Fibroblast of gingiva (primary cell): Measurements from ENCODE around the gene ZNF557.
A peak's percentile ranks its signal among the peaks of the same experiment; 100 is the strongest.

Source experiments
- DNase-seq: peaks from one replicate; pipeline ENCODE4 v3.0.0-alpha.2; 2011; ENCODE audit warnings: low read depth

Gene ZNF557

GRCh38 chr19:7076151-7076550, 6.6 kb downstream of the ZNF557 start:
- DNase-seq: no peak

DNA sequence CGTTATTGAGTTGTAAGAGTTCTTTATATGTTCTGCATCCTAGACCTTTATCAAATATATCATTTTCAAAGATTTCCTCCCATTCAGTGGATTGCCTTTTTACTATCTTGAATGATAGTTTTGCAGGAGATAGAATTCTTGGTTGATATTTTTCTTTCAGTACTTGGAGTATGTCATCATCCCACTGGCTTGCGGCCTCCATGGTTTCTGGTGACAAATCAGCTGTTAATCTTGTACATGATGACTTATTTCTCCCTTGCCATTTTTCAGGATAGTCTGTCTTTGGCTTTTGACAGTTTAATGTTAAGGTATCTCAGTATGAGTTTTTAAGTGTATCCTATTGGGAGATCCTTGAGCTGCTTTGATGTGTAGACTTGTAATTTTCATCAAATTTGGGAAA, 8.5 kb downstream of the ZNF557 start:
- no peak for DNase-seq

- DNase-seq: peak; percentile 32
These were observed 13.8 kb downstream of the ZNF557 start for GRCh38 chr19:7083076-7083956.

DNA sequence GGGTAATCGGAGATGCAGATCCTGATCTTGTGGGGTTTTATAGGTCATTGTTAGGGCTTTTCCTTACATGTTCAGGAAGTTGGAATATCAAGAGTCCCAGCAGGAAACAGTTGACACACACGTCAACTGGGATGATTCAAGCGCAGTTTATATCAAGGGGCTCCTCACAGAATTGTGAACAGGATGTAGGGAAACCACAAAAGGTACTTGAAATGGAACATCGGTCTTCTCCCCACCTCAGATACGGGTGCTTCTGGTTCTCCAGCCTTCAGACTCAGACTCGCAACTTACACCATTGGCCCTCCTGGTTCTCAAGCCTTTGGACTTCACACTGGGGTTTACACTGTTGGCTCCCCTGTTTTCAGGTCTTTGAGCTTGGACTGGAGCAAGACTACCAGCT, 19.5 kb downstream of the ZNF557 start:
- DNase-seq: no peak

- DNase-seq: no peak
These were observed 28.6 kb downstream of the ZNF557 start for GRCh38 chr19:7098096-7098495.

GRCh38 chr19:7098701-7099596, 29.4 kb downstream of the ZNF557 start:
- DNase-seq: peak; percentile 90

GRCh38 chr19:7099597-7099921, 30.1 kb downstream of the ZNF557 start:
- no peak for DNase-seq

DNA sequence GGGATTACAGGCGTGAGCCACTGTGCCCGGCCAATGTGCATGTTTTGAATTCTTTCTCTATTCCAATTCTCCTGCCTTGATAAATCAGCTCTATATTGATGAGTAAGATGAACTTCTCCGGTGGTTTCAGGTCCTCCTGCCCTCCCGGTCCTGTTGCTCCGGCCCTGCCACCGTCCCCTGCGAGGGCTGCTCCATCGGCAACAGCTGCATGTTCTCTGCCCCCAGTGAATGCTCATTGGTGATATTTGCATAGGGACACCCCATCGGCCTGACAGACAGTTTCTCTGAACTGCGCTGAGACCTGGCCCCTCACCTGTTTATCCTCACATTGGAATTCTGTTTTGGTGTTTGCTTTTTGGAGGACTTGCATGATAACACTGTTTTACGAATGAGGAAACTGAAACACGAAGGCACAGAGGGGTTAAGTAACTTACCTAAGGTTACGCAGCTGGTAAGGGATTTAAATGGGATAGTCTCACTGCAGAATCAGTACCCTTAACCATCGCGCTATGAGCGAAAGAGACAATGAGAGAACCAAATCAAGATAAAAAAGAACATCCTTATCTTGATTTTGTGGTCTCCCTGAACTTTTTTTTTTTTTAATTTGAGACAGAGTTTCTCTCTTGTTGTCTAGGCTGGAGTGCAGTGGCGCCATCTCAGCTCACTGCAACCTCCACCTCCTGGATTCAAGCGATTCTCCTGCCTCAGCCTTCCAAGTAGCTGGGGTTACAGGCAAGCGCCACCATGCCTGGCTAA, 32.2 kb downstream of the ZNF557 start:
- no peak for DNase-seq

DNA sequence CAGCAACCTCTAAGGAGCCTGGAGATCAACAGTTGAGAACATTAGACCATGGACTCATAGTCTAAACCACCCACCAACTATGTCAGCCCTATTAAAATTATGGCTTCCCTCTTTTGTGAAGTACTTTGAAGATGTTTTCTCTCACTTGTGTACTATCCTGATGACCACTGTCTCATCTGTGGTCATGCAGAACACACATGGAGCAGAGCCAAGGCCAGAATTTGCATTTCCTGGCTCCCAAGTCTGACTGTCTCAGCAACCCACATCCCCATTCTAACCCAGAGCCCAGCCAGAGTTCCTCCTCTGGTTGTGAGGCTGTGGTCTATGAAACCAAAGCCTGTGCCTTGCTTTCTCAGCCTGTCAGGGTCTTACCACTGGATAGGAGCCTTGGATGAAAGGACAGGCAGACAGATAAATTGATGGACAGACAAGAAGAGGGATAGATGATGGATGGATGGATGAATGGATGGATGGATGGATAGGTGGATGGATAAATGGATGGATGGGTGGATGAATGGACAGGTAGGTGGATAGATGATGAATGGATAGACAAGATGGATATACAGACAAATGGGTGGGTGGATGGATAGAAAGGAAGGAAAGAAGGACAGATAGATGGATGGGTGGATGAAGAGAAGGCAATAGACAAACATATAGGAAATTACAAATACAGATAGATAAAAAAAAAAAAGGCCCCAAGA, 35.4 kb downstream of the ZNF557 start:
- DNase-seq: no peak

- no peak for DNase-seq
These were observed 37.5 kb downstream of the ZNF557 start for GRCh38 chr19:7106711-7107657.

DNA sequence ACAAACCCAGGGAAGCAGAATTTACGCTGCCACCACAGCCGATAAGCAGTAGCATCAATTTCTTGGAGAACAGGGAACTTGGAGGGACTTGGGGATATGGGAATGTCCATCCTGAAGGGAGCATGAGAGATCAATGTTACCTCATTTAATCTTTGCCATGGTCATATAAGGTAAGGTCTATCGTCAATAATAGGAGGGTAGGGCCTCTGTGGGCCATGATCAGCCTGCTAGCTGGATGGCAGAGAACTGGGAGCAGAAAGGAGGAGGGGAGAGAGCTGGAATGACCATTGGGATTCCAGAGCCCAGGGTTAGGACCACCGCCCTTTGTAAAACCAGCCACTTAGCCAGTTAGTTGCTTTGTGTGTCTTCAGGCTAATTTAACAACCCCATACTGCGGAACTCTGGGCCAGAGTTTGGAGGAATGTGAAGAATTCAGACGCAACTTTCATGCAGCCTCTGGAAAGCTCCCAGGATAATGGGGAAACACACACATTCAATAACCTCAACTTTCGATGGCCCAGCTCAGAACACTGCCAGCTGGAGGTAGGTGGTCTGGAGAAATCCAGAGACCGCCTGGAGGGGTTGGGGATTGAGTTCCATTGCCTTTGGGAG, 40.3 kb downstream of the ZNF557 start:
- DNase-seq: peak; percentile 28

DNA sequence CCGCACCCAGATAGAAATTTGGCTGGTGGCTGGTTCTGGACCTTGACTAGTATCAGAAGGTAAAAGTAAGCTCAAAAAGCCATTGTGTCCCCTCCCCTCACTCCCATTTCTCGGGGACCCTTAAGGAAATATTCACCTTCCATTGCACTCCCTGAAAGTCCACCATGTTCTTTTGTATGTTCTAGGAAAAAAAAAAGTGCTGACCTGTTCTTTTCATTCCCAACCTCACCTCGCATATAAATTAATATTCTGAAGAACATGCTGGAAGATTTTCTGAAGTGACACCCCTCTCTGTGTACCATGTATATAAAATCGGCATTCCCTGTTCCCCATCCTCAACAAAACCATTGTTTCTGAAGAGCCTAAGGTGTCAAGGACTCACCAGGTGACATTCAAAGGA, 43.2 kb downstream of the ZNF557 start:
- no peak for DNase-seq

- DNase-seq: no peak
These were observed 43.7 kb downstream of the ZNF557 start for GRCh38 chr19:7113233-7113632.

GRCh38 chr19:7115721-7116120, 46.2 kb downstream of the ZNF557 start:
- no peak for DNase-seq

GRCh38 chr19:7117248-7117647, 47.7 kb downstream of the ZNF557 start:
- DNase-seq: no peak

DNA sequence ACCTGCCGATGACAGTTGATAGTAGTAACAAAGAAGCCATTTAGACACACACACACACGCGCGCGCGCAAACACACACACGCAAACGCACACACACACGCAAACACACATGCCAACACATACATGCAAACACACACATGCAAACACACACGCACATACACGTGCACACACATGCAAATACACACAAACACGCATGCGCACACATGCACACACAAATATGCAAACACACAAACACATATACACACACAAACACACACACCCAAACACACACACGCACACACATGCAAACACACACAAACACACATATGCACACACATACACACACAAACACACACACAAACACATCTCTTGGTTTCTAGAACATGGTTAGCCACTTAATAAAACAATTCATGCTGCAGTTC, 50.1 kb downstream of the ZNF557 start:
- DNase-seq: no peak

DNA sequence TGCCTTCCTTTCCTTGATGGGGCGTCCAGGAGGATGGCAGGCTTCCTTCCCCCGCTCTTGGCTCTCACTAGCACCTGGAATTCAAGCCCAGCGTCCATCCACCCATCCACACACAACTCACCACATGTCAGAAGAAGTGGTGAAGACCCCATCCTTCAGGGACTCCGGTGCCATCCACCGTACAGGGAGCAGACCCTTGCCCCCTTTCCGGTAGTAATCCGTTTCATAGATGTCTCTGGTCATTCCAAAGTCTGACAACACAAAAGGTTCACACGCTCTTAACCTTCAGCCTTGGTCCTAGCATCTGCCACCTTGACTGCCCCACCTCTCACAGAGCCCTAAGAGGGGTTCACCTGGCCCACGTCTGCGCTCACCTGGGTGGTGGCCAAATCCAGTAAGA, 51.0 kb downstream of the ZNF557 start:
- no peak for DNase-seq

DNA sequence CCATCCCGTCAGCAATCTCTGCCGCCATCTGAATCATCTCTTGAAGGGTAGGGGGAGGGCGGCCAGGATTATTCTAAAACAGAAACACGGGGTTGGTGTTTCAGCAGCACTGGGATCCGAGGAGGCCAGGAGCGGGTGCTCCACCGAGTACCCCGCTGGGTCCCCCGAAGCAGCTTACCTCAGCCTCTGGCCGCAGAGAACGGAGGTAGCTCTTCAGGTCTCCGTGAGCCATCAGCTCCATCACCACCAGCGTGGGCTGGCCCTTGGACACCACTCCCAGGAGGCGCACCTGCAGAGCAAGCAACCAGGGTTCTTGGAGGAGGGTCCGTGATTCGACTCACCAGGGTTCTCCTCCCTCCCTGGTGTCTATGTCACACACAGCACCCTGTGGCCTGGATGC, 53.2 kb downstream of the ZNF557 start:
- DNase-seq: no peak

- DNase-seq: no peak
These were observed 55.3 kb downstream of the ZNF557 start for GRCh38 chr19:7124782-7125181.

DNA sequence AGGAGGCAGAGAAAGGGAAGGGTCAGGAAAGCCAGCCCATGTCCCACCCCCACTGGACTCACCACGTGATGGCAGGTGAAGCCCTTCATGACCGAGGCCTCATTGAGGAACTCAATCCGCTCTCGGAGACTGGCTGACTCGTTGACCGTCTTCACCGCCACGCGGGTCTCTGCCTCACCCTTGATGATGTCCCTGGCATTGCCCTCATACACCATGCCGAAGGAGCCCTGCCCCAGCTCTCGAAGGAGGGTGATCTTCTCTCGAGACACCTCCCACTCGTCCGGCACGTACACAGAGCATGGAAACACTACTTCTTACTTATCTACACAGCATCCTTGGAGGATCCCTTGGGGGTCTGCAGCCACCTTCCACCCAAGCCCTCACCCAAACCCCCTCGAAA, 55.7 kb downstream of the ZNF557 start:
- DNase-seq: no peak
